IMR-90 (cell line): ENCODE measurements around the gene SLC44A1. TPM values are rescaled to one million over a fixed set of nuclear protein-coding genes. Genes with fewer than 3 reads are reported as not detected.
A peak's percentile ranks its signal among the peaks of the same experiment; 100 is the strongest.

Experiments used
- ATAC-seq: fragments of 200-7000 bp; cut with Tn5 transposase; 2 replicates; pipeline ENCODE4 v1.9.1; 2020; ENCODE audit warnings: low read depth, mild to moderate bottlenecking, moderate library complexity
- BruUV-seq: library from RNA; stranded (reverse); fragments of 400-500 nt; replicated peaks from 2 replicates; lab custom pipeline; 2021; lab: Mats Ljungman, UMichigan
- CTCF ChIA-PET: fragments of 300-600 bp; formaldehyde crosslinking; extraction: SDS; loops from one replicate; lab custom pipeline; 2021; ENCODE audit warnings: antibody characterized with exemption; lab: Yijun Ruan, JAX
- POLR2A ChIA-PET: fragments of 300-600 bp; sonication (Branson Sonifier 250); formaldehyde crosslinking; loops from one replicate; lab custom pipeline; 2022; ENCODE audit warnings: antibody characterized with exemption; ENCODE audit not compliant: unreplicated experiment; lab: Charles Lee
- DNase-seq: peaks from one replicate; pipeline ENCODE4 v3.0.0; 2013
- H2AFZ ChIP-seq: replicated peaks from 2 replicates; pipeline ENCODE3; 2013; ENCODE audit warnings: low read length, mild to moderate bottlenecking; ENCODE audit not compliant: poor library complexity
- H2AK5ac ChIP-seq: 2 replicates; pipeline ENCODE4 v1.6.1; 2013; ENCODE audit warnings: low read depth, low read length, inconsistent platforms
- H2AK9ac ChIP-seq: replicated peaks from 2 replicates; pipeline ENCODE3; 2013; ENCODE audit warnings: mild to moderate bottlenecking, low read depth, low read length, moderate library complexity; ENCODE audit not compliant: poor library complexity
- H2BK120ac ChIP-seq: 2 replicates; pipeline ENCODE4 v1.6.1; 2013; ENCODE audit warnings: low read depth, low read length, inconsistent platforms
- H2BK15ac ChIP-seq: 3 replicates; pipeline ENCODE4 v1.6.1; 2013; ENCODE audit warnings: low read depth, low read length, inconsistent platforms
- H2BK20ac ChIP-seq: 2 replicates; pipeline ENCODE4 v1.6.1; 2013; ENCODE audit warnings: low read depth, mild to moderate bottlenecking, inconsistent platforms, low read length, moderate library complexity
- H2BK5ac ChIP-seq: 2 replicates; pipeline ENCODE4 v1.6.1; 2013; ENCODE audit warnings: mild to moderate bottlenecking, low read depth, low read length, inconsistent platforms; ENCODE audit not compliant: poor library complexity, severe bottlenecking
- H3K14ac ChIP-seq: replicated peaks from 2 replicates; pipeline ENCODE4 v1.6.1; 2013; ENCODE audit warnings: low read depth, low read length, inconsistent platforms
- H3K18ac ChIP-seq: 2 replicates; pipeline ENCODE4 v1.6.1; 2013; ENCODE audit warnings: low read depth, low read length, control low read depth
- H3K23ac ChIP-seq: 2 replicates; pipeline ENCODE4 v1.6.1; 2013; ENCODE audit warnings: low read depth, low read length, inconsistent platforms
- H3K27ac ChIP-seq: 2 replicates; pipeline ENCODE4 v1.5.1; 2013; ENCODE audit warnings: mild to moderate bottlenecking, control low read depth, low read length; ENCODE audit not compliant: insufficient read depth
- H3K27me3 ChIP-seq: 2 replicates; pipeline ENCODE4 v1.6.1; 2013; ENCODE audit warnings: low read length; ENCODE audit not compliant: control insufficient read depth, insufficient read depth
- H3K36me3 ChIP-seq: 2 replicates; pipeline ENCODE4 v1.6.1; 2013; ENCODE audit warnings: low read length, mixed read lengths; ENCODE audit not compliant: control insufficient read depth, insufficient read depth
- H3K4ac ChIP-seq: 2 replicates; pipeline ENCODE4 v1.6.1; 2013; ENCODE audit warnings: low read depth, low read length, inconsistent platforms
- H3K4me1 ChIP-seq: 2 replicates; pipeline ENCODE4 v1.6.1; 2013; ENCODE audit warnings: low read length, mixed read lengths; ENCODE audit not compliant: control insufficient read depth, insufficient read depth
- H3K4me2 ChIP-seq: 2 replicates; pipeline ENCODE4 v1.6.1; 2013; ENCODE audit warnings: low read depth, mild to moderate bottlenecking, control low read depth, low read length, moderate library complexity
- H3K4me3 ChIP-seq: 2 replicates; pipeline ENCODE4 v1.5.1; 2013; ENCODE audit warnings: low read depth, mild to moderate bottlenecking, control low read depth, low read length, moderate library complexity; ENCODE audit not compliant: insufficient read depth
- H3K56ac ChIP-seq: 2 replicates; pipeline ENCODE4 v1.6.1; 2013; ENCODE audit warnings: low read length, inconsistent platforms; ENCODE audit not compliant: insufficient read depth; ENCODE audit errors: extremely low read depth
- H3K79me1 ChIP-seq, 2 experiments: 2 replicates each; pipeline ENCODE4 v1.6.1; 2013; ENCODE audit warnings: low read length in 2 of 2, inconsistent platforms in 1 of 2, low read depth in 1 of 2
- H3K9ac ChIP-seq: 2 replicates; pipeline ENCODE4 v1.6.1; 2013; ENCODE audit warnings: low read depth, low read length, control low read depth
- H3K9me1 ChIP-seq: 2 replicates; pipeline ENCODE4 v1.6.1; 2013; ENCODE audit warnings: low read length, inconsistent platforms; ENCODE audit not compliant: insufficient read depth
- H3K9me3 ChIP-seq: 2 replicates; pipeline ENCODE4 v1.6.1; 2013; ENCODE audit warnings: low read length; ENCODE audit not compliant: control insufficient read depth, insufficient read depth
- H4K20me1 ChIP-seq: 2 replicates; pipeline ENCODE4 v1.6.1; 2013; ENCODE audit warnings: low read length, inconsistent platforms; ENCODE audit not compliant: insufficient read depth
- H4K5ac ChIP-seq: 2 replicates; pipeline ENCODE4 v1.6.1; 2013; ENCODE audit warnings: mild to moderate bottlenecking, low read depth, low read length, control low read depth
- H4K8ac ChIP-seq, 2 experiments: 2 replicates each; pipeline ENCODE4 v1.6.1; 2013; ENCODE audit warnings: low read depth in 2 of 2, low read length in 2 of 2, control low read depth in 1 of 2, inconsistent platforms in 1 of 2
- H4K91ac ChIP-seq: 2 replicates; pipeline ENCODE4 v1.6.1; 2013; ENCODE audit warnings: low read depth, low read length, inconsistent platforms; ENCODE audit not compliant: insufficient read depth
- BHLHE40 ChIP-seq: fragments of 150-350 bp; IDR thresholded peaks from 2 replicates; pipeline ENCODE4 v1.6.1; 2016; ENCODE audit warnings: mild to moderate bottlenecking, low read depth, low read length
- CEBPB ChIP-seq: IDR thresholded peaks from 2 replicates; pipeline ENCODE4 v1.6.1; 2012; ENCODE audit warnings: low read depth, low read length, improper control_type of control experiment
- CHD1 ChIP-seq: IDR thresholded peaks from 2 replicates; pipeline ENCODE4 v1.6.1; 2012; ENCODE audit warnings: low read depth, low read length, improper control_type of control experiment
- MAFK ChIP-seq: IDR thresholded peaks from 2 replicates; pipeline ENCODE4 v1.6.1; 2012; ENCODE audit warnings: low read depth, low read length, improper control_type of control experiment
- NFE2L2 ChIP-seq: fragments of 150-350 bp; IDR thresholded peaks from 2 replicates; pipeline ENCODE4 v1.6.1; 2016; ENCODE audit warnings: low read depth, mild to moderate bottlenecking, low read length
- WGBS, 2 experiments: methylation state at CpG; one replicate each; pipeline versions ENCODE4 v1.1.5 to v1.1.7; 2013; ENCODE audit warnings: missing lambda C conversion rate in 2 of 2; ENCODE audit not compliant: insufficient read length in 1 of 2; ENCODE audit errors: extremely low coverage in 2 of 2; 5-methylcytosine and 5-hydroxymethylcytosine counted together
- dilution Hi-C: fragments of 300-500 bp; cut with HindIII; formaldehyde crosslinking; loops from one replicate; pipeline ENCODE4 v1.14.3; 2018; ENCODE audit warnings: low sequenced_read_pairs; ENCODE audit not compliant: unreplicated experiment
- in situ Hi-C: fragments of 300-500 bp; cut with MboI; formaldehyde crosslinking; loops from 3 replicates; pipeline ENCODE4 v1.14.3; 2019; ENCODE audit warnings: low sequenced_read_pairs, inconsistent platforms, mixed read lengths
- intact Hi-C: fragments of 100-400 bp; cut with micrococcal nuclease; formaldehyde crosslinking; loops from 2 replicates; pipeline ENCODE4 v1.10.0; 2022
- polyA plus RNA-seq, 3 experiments: library from polyadenylated mRNA; depleted of rRNA; stranded (reverse); fragments of >200 nt; gene quantifications; 2 replicates each; pipeline ENCODE4 v1.2.3, GENCODE V29; 2012; ENCODE audit warnings: low replicate concordance in 1 of 3
- total RNA-seq: library from RNA; depleted of rRNA; stranded (reverse); fragments of >200 nt; gene quantifications from 2 replicates; pipeline ENCODE4 v1.2.3, GENCODE V29; 2012

Gene SLC44A1
- total and polyA plus RNA-seq, 2 of the 4 experiments (the other 2 are of a cell fraction), result 5.2 to 21.7 TPM

- Histone ChIP-seq H3K36me3 (peaks cover 10% of the 10 kb centered on the region), H3K27me3 (no peaks in the 10 kb centered on the region), H3K56ac (no peak overlapping the region), H3K9ac (no peak overlapping the region), H4K20me1 (peaks cover 16% of the 10 kb centered on the region; the same call in 1 of the 2 replicates), H2BK5ac (peak overlapping the region; percentile 30), H3K9me1 (peaks cover 5% of the 10 kb centered on the region; the same call in 1 of the 2 replicates), H2AK9ac (no peak overlapping the region), H3K79me1 (peaks cover 10 to 14% of the 10 kb centered on the region in 2 experiments; a peak in 3 of 4 replicates), H4K91ac (no peak overlapping the region), H3K4ac (no peak overlapping the region), H3K27ac (no peak overlapping the region), H3K4me1 (peaks cover 2% of the 10 kb centered on the region; the same call in 1 of the 2 replicates), H2BK20ac (no peak overlapping the region), H3K4me2 (peak overlapping the region; percentile 8; the same call in 1 of the 2 replicates), H3K18ac (no peak overlapping the region), H2AK5ac (no peak overlapping the region), H4K5ac (no peak overlapping the region), H2AFZ (no peak overlapping the region), H3K4me3 (no peak overlapping the region), H2BK15ac (no peak overlapping the region), H3K23ac (no peak overlapping the region), H3K14ac (no peak overlapping the region), H3K9me3 (no peaks in the 10 kb centered on the region), H4K8ac (no peak overlapping the region), H2BK120ac (no peak overlapping the region)
- DNase-seq (peak; percentile 89), ATAC-seq (peak; percentile 97)
- WGBS, 2 experiments, result no CpG with 5 or more reads among the region's 3 CpGs
- TF ChIP-seq CHD1 (no peak), BHLHE40 (peak; percentile 27; the same call in 1 of the 2 replicates), NFE2L2 (no peak), CEBPB (0 out of 2 replicates have a peak, but pooled peaks have one; percentile 2), MAFK (peak; percentile 62)
- BruUV-seq, result no TSS peak
- in situ Hi-C loops (no loop called here), dilution Hi-C loops (no loop called here), intact Hi-C loops (loop anchor here (5.0 kb wide), 1 partner anchor 35 kb away; no protein-coding TSS in a partner anchor)
- POLR2A ChIA-PET, result no interaction called here
- CTCF ChIA-PET, result no interaction called here
Measured at GRCh38 chr9:105466898-105467455, 222.5 kb downstream of the SLC44A1 start.
